Transverse colon (tissue), 4 donors: ENCODE measurements around the gene UCKL1. TPM values are rescaled to one million over a fixed set of nuclear protein-coding genes. Genes with fewer than 3 reads are reported as not detected.

Experiments used
- DNase-seq: peaks from one replicate; pipeline ENCODE4 v3.0.0-alpha.2; 2019
- H3K27ac ChIP-seq, 4 donors: fragments of 200-600 bp; sonication (generic); 2 replicates each; pipeline ENCODE4 v1.5.1; 2016 to 2018; ENCODE audit warnings: inconsistent platforms in 4 of 4
- H3K27me3 ChIP-seq: fragments of 200-600 bp; sonication (generic); 2 replicates; pipeline ENCODE4 v1.5.1; 2017; ENCODE audit warnings: inconsistent platforms
- H3K36me3 ChIP-seq, 4 donors: fragments of 200-600 bp; sonication (generic); 2 replicates each; pipeline ENCODE4 v1.5.1; 2017 to 2019; ENCODE audit warnings: inconsistent platforms in 4 of 4
- H3K4me1 ChIP-seq, 4 donors: fragments of 200-600 bp; sonication (generic); 2 replicates each; pipeline ENCODE4 v1.5.1; 2017 to 2020; ENCODE audit warnings: inconsistent platforms in 4 of 4
- H3K4me3 ChIP-seq, 4 donors: fragments of 200-600 bp; sonication (generic); 1 replicate in 1 of 4; 2 replicates in 3 of 4; pipeline versions ENCODE4 v1.5.1 to v1.6.1; 2017 to 2019; ENCODE audit warnings: inconsistent platforms in 4 of 4
- H3K9me3 ChIP-seq, 2 donors: fragments of 200-600 bp; sonication (generic); 2 replicates each; pipeline ENCODE4 v1.5.1; 2017 to 2019; ENCODE audit warnings: inconsistent platforms in 2 of 2
- EP300 ChIP-seq: sonication (generic); formaldehyde crosslinking; IDR thresholded peaks from one replicate; pipeline ENCODE4 v1.6.1; 2017; ENCODE audit warnings: antibody characterized with exemption, low read depth
- POLR2A ChIP-seq: fragments of 450-650 bp; IDR thresholded peaks from one replicate; pipeline ENCODE4 v1.6.1; 2016; ENCODE audit warnings: antibody characterized with exemption, mild to moderate bottlenecking, moderate library complexity
- POLR2AphosphoS5 ChIP-seq, 3 donors: sonication (generic); formaldehyde crosslinking; IDR thresholded peaks; one replicate each; pipeline ENCODE4 v1.6.1; 2016; ENCODE audit warnings: antibody characterized with exemption in 3 of 3
- WGBS, 2 donors: methylation state at CpG; one replicate each; pipeline ENCODE4 v1.1.5; 2018; ENCODE audit warnings: low coverage in 1 of 2; 5-methylcytosine and 5-hydroxymethylcytosine counted together
- in situ Hi-C, 4 donors: fragments of 200-750 bp; cut with MboI; loops; one replicate each; pipeline versions ENCODE4 v1.15.0 to v1.15.1; 2017; ENCODE audit warnings: low sequenced_read_pairs in 3 of 4, low pct_ligation_motif_present in 1 of 4, low pct_unique_long_range_greater_than_20kb in 1 of 4
- intact Hi-C: fragments of 100-400 bp; cut with DNase I; formaldehyde crosslinking; loops from one replicate; pipeline ENCODE4 v1.15.1; 2023; ENCODE audit warnings: low total_unique reads
- total RNA-seq, 4 donors: library from RNA; depleted of rRNA; stranded (reverse); fragments of >200 nt; gene quantifications; one replicate each; pipeline ENCODE4 v1.1.0, GENCODE V29; 2016
- TF ChIP-seq, protein P1 (sequence below), 5 experiments: fragments of 200-600 bp in 3 of 5; fragments of 450-650 bp in 2 of 5; sonication (generic) in 3 of 5; IDR thresholded peaks; 1 replicate in 2 of 5; 2 replicates in 3 of 5; pipeline ENCODE4 v1.5.1; 2016 to 2017; ENCODE audit warnings: antibody characterized with exemption in 5 of 5, inconsistent platforms in 3 of 5, mild to moderate bottlenecking in 2 of 5, moderate library complexity in 1 of 5

UCKL1 gene
- total RNA-seq, 4 donors from 2014 or later: 41.1 to 189 (median 68.5) TPM

DNA sequence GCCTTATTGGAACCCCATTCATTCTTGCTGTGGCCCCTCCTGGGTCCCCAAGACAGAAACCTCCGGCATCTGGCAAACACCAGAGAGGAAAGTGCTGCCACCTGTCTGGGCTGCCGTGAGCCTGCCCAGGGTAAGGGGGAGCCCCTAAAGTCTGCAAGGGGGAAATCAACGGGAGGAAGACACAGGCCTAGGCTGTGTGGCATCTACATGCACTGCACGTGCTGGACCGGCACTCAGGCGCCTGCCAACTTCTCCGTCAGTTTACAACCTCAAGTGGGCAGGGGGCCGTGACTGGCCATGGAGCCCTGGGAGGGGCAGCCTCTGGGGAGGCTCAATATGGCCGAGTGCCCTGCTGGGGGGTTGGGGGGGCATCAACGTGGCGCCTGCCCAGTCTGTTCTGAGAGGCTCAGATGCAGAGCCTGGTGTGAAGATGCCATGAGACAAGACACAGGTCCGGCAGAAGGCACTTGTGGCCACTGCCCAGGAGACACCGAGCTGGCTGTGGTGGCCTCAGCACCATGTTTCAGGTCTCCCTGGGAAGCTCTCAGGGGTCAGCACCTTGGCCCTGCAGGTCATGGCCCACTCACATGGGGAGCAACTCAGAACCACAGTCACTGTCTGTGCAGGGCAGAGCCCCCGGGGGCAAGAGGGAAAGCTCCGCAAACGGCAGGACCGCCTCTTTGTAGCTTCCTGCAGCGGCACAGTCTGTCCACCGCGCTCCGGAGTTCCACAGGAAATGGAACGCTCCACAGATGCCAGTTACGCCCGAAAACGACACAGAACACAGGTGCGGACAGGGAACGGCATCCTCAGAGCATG is 8.4 kb downstream of the UCKL1 start:
- no peak for TF ChIP-seq POLR2AphosphoS5 (IDR thresholded peaks at IDR 0.05)
- no peak overlapping the region for H3K4me3 ChIP-seq
- peak overlapping the region; percentile 82 to 93 (median 84) for H3K27ac ChIP-seq
- 27 to 44% methylated on average over 9 to 27 of the region's 27 CpGs for WGBS, 2 donors
- no peak for DNase-seq
- no peaks in the 10 kb centered on the region for H3K27me3 ChIP-seq
- H3K9me3 ChIP-seq: no peaks in the 10 kb centered on the region
- H3K4me1 ChIP-seq: peaks cover 46 to 51% (median 48%) of the 10 kb centered on the region in 4 donors
- intact Hi-C loops: no loop called here
- in situ Hi-C loops: no loop called here
- H3K36me3 ChIP-seq: peaks cover 0 to 21% (median 7%) of the 10 kb centered on the region in 4 donors

DNA sequence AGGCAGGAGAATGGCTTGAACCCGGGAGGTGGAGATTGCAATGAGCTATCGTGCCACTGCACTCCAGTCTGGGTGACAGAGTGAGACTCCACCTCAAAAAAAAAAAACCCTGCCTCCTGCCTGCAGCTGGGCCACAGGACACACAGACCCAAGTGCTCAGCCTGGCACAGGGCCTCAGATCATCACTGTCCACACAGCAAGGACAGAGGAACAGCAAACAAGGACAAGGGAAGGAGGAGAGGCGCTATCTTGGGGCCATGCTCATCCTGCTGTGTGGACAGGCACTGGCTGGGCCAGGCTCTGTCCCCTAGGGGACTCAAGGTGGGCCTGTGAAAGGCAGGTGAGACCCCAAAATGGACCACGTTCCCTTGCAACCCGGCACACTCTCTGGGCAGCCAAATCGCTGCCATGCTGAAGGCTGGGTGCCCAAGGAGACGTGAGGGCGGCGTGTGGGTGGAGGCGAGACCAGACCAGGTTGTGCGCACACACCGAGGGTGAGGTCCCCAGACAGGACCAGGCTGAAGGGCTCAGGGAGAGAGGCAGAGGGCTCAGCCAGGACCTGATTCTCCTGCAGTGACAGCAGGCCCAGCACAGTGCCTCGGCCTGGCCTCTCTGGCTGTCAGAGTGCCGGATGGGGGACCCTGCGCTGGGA is 9.1 kb downstream of the UCKL1 start:
- peaks cover 0 to 21% (median 8%) of the 10 kb centered on the region in 4 donors for H3K36me3 ChIP-seq
- no peaks in the 10 kb centered on the region for H3K9me3 ChIP-seq
- in situ Hi-C loops: no loop called here
- H3K4me3 ChIP-seq: no peak overlapping the region
- DNase-seq: no peak
- H3K4me1 ChIP-seq: peaks cover 39 to 47% (median 42%) of the 10 kb centered on the region in 4 donors
- WGBS, 2 donors: 67 to 85% methylated on average over 2 to 13 of the region's 15 CpGs
- peak overlapping the region in 2 of 4 donors; percentile 84 to 93 for H3K27ac ChIP-seq
- TF ChIP-seq POLR2A: no peak
- TF ChIP-seq, protein P1, sequence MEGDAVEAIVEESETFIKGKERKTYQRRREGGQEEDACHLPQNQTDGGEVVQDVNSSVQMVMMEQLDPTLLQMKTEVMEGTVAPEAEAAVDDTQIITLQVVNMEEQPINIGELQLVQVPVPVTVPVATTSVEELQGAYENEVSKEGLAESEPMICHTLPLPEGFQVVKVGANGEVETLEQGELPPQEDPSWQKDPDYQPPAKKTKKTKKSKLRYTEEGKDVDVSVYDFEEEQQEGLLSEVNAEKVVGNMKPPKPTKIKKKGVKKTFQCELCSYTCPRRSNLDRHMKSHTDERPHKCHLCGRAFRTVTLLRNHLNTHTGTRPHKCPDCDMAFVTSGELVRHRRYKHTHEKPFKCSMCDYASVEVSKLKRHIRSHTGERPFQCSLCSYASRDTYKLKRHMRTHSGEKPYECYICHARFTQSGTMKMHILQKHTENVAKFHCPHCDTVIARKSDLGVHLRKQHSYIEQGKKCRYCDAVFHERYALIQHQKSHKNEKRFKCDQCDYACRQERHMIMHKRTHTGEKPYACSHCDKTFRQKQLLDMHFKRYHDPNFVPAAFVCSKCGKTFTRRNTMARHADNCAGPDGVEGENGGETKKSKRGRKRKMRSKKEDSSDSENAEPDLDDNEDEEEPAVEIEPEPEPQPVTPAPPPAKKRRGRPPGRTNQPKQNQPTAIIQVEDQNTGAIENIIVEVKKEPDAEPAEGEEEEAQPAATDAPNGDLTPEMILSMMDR (IDR thresholded peaks at IDR 0.05): no peak
- no peak for TF ChIP-seq EP300
- no peak for TF ChIP-seq POLR2AphosphoS5 (IDR thresholded peaks at IDR 0.05)
- H3K27me3 ChIP-seq: no peaks in the 10 kb centered on the region
- intact Hi-C loops: no loop called here

DNA sequence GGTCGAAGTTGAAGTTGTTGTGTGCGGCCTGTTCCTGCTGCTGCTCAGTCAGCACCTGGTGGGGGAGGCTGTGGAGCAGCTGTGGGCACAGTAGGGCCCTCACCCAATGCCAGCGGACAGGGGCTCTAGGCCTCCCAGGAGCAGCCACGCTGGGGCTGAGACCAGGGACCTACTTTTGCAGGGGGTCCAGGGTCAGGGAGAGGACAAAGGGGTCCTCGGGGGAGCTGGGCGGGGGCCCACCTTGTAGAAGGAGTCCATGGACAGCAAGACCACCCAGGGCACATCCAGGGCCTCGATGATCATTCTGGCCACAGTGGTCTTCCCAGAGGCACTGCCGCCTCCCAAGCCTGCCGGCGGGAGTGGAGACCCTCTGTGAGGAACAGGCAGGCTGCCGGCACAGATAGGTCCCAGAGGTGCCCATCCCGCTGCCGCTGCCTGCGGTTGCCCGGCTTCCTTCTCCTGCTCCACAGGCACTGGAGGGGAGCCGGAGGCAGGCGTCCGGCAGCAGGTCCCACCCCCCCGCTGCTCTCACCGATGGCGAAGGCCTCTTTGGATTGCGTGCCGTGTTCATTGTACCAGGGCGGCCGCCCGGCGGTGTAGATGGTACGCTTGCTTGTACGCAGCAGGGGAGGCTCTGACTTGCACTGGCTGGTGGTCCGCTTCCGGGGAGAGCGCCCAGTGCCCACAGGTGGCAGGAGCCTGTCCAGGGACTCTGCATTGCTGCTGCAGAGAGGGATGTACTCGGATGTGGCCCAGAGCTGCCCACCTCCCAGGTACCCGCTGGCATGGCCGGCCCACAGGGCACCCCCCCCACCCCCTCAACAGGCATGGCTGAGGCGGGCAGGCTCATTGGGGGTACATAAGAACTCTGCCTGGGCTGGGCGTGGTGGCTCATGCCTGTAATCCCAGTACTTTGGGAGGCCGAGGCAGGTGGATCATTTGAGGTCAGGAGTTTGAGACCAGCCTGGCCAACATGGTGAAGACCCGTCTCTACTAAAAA is 10.0 kb downstream of the UCKL1 start:
- peak; percentile 8 for DNase-seq
- Histone ChIP-seq H3K9me3 (no peaks in the 10 kb centered on the region), H3K4me3 (no peak overlapping the region), H3K4me1 (peaks cover 31 to 38% (median 34%) of the 10 kb centered on the region in 4 donors), H3K36me3 (peaks cover 0 to 21% (median 8%) of the 10 kb centered on the region in 4 donors), H3K27me3 (no peaks in the 10 kb centered on the region), H3K27ac (no peak overlapping the region)
- intact Hi-C loops (no loop called here), in situ Hi-C loops (no loop called here)
- TF ChIP-seq EP300: no peak
- TF ChIP-seq POLR2AphosphoS5 (IDR thresholded peaks at IDR 0.05): no peak
- TF ChIP-seq, protein P1 (IDR thresholded peaks at IDR 0.05): no peak
- 89 to 100% methylated on average over 1 to 17 of the region's 39 CpGs for WGBS, 2 donors

DNA sequence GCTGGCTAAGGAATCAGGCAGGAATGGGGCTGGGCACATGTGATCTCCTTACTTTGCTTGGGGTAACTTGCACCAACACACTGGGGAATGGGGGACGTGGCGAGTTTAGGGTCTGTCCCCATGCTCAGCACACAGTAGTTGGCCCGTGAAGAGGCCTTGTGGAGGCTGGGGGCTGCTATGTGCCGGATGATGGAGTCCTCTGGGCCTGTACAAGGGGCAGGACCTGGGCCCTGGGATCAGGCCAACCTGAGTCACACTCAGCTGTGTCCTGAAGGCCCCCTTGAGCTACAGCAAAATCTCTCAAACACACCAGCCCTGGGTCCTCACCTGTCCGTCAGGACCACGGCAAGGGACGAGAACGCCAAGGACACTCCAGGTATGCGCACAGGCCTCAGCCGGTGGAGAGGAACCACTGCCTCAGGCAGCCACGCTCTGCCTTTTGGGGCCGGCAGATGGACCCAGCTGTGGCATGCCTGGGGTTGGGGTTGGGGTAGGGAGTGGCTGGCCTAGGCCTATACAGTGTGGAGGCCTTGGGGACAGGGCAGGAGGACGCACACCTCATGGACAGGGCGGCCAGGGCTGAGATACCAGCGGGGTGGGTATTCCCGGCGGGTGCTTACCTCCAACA is 11.1 kb downstream of the UCKL1 start:
- H3K4me1 ChIP-seq: peaks cover 20 to 27% (median 24%) of the 10 kb centered on the region in 4 donors
- peaks cover 0 to 31% (median 12%) of the 10 kb centered on the region in 4 donors for H3K36me3 ChIP-seq
- no peak overlapping the region for H3K4me3 ChIP-seq
- no peak overlapping the region for H3K27ac ChIP-seq
- intact Hi-C loops: no loop called here
- 94% methylated on average over 16 of the region's 17 CpGs; no CpG with 5 or more reads in 1 of the 2 donors for WGBS, 2 donors
- H3K27me3 ChIP-seq: no peaks in the 10 kb centered on the region
- TF ChIP-seq POLR2A (no peak), POLR2AphosphoS5 (IDR thresholded peaks at IDR 0.05) (no peak), EP300 (no peak)
- TF ChIP-seq, protein P1 (IDR thresholded peaks at IDR 0.05): no peak
- in situ Hi-C loops: no loop called here
- H3K9me3 ChIP-seq: no peaks in the 10 kb centered on the region
- DNase-seq: no peak
